GM21619 (cell line): ENCODE measurements around the gene SLCO2A1.

ENCODE experiments used
- ATAC-seq: cut with Tn5 transposase; IDR thresholded peaks from one replicate; pipeline ENCODE4 v1.9.1; 2021; ENCODE audit not compliant: unreplicated experiment

Gene SLCO2A1

GRCh38 chr3:133887074-133887802 lies 142.5 kb downstream of the SLCO2A1 start:
- ATAC-seq, result no peak

GRCh38 chr3:133886031-133886722 lies 143.5 kb downstream of the SLCO2A1 start:
- no peak for ATAC-seq

GRCh38 chr3:133884887-133885711 lies 144.6 kb downstream of the SLCO2A1 start:
- no peak for ATAC-seq

GRCh38 chr3:133884054-133884886 lies 145.5 kb downstream of the SLCO2A1 start:
- no peak for ATAC-seq

DNA sequence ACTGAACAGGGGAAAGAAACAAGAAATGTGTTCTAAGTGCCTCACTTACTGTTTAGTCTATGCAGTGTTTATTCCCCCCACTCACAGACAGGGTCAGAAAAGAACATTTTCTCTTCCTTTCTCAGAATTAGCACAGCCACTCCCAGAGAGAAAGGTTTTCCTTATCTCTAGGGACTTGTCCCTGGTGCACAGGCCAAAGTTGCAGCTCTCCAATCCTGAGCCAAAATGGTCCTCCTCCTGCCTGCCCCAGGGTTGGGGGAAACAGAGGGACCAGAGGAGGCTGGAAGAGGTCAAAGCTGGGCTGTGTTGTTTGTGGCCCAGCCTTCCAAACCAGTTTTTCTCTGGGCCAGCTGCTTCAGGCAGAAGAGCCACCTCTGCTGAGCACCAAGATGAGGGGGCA lies 146.1 kb downstream of the SLCO2A1 start:
- no peak for ATAC-seq

- ATAC-seq, result no peak
Observed at GRCh38 chr3:133882986-133883586, 146.6 kb downstream of the SLCO2A1 start.

DNA sequence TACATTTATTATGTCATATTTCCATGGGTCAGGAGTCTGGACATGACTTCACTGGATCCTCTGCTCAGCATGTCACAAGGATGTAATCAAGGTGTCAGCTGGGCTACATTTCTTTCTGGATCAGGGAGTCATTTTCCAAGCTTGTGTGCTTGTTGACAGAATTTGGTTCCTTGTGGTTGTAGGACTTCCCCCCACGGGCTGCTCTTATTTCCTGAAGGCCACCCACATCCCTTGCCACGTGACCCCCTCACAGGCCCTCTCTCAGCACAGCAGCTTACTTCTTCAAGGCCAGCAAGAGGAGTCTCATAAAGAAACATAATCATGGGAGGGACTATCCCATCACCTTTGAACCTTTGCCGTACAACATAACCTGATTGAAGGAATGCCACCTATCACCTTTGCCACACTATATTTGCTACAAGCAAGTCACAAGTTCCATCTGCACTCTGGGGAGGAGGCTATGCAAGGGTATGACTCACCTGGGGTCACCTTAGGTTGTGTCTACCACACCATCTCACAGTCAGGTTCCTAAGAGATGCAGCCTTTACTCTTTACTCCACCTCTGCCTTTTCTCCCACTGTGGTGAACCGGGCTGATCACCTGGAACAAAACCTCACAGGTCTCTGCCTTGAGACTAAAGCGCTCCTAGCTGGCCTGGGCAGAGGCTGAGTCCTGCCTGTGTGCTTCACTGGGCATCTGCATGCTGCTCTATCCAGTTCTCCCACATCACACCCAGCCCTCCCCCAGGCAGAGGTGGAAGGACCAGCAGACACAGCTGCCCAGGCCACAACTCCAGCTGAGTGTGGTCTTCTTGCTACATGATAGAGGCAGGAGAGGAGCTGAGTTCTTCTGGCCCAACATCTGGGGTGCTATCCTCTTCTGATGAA lies 147.5 kb downstream of the SLCO2A1 start:
- no peak for ATAC-seq

GRCh38 chr3:133881492-133881891 lies 148.2 kb downstream of the SLCO2A1 start:
- no peak for ATAC-seq

GRCh38 chr3:133880886-133881455 lies 148.8 kb downstream of the SLCO2A1 start:
- ATAC-seq, result no peak

- ATAC-seq, result peak; percentile 53
Observed at GRCh38 chr3:133880287-133880686, 149.4 kb downstream of the SLCO2A1 start.

DNA sequence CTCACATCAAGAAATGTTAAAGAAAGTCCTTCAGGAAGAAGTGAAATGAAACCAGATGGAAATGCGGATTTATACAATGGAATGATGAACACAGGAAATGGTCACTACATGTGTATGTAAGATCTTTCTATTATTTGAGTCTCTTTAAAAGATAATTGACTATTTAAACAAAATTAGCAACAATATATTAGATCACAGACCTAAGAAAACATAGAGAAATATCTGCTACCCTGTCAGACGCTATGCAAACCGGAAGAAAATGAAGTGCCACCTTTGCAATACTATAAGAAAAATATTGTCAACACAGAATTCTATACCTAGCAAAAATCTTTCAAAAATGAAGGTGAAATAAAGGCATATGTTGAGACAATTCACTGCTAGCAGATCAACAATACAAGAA lies 151.2 kb downstream of the SLCO2A1 start:
- ATAC-seq, result no peak
